NCI-H526 treated with DMSO at 0.1 percent for 48 hours (cell line): Measurements from ENCODE around the gene BAHCC1.
A peak's percentile ranks its signal among the peaks of the same experiment; 100 is the strongest.

Experiments used
- DNase-seq: peaks from one replicate; lab custom pipeline; 2025; lab: John Stamatoyannopoulos, UW

BAHCC1 gene

DNA sequence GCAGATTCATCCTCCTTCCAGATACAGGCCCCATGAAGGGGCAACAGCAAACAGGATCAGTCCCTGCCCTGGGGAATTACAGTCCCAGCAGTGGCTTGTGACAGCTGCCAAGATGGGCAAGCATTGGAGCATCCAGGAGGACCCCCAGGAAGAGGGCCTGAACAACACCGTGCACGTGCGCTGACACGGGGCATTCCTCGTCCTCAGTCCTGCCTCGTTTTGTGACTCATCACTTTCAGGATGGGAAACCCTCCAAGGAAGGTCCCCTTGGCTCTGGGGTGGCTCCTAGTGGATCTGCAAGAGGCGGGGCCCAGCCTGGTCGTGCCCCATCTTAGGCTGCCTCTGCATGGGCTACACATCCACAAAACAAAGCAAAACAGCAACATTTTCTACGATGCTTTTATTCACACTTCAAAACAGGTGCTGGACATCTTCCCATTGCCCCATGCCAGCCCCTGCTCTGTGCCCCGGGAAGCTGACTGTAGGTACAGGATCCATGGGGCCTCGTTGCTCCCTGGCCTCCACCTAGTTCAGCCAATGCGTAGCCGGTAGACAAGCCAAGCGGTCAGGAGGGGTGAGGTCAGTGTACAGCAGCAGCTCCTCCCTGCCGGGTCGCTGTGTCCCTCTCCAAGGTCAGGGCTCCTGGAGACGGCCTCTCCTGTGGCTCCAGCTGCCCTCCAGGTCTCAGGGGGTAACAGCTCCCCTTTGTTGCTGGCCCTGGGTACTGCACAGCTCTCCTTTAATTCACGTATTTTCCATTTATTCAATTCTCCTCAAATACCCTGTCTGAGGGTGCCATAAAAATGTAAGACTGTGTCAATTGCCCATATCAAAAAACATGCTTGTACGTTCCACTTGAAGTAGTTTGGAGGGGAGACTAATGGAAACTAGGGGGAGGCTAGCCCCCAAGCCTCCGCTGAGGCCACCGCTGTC lies 85.1 kb downstream of the BAHCC1 start:
- no peak for DNase-seq

DNA sequence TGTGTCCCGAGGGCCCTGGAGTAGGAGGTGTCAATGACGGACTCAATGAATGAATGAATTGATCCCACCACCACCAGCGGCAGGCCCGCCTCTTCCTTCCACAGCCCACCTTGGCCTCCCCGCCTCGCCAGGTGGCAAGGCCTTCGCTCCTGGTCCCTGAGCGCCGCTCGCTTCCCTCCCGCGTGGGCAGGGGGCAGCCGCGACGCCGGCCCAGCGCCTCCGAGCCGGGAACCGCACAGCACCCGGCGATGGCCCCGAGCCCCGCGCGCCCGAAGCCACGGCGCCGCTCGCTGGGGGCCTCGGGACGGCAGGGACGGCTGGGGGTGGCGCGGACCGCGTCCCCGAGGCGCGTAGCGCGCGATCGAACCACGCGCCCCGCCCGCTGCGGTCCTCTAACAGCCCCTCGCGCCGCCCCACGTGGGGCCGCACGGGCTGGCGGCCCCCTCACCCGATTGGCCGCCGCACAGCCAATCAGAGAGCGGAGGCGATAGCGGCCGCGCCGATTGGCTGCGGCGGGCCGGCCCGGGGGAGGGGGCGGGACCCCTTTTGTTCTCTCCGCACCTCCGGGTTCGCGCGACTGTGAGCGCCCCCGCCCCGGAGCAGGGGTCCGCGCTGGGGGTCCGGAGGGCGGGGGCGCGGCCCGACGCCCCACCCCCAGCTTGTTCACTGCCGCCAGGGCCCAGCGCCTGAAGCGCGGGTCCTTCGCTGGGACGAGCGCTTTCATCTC lies 86.0 kb downstream of the BAHCC1 start:
- DNase-seq = peak; percentile 66

DNA sequence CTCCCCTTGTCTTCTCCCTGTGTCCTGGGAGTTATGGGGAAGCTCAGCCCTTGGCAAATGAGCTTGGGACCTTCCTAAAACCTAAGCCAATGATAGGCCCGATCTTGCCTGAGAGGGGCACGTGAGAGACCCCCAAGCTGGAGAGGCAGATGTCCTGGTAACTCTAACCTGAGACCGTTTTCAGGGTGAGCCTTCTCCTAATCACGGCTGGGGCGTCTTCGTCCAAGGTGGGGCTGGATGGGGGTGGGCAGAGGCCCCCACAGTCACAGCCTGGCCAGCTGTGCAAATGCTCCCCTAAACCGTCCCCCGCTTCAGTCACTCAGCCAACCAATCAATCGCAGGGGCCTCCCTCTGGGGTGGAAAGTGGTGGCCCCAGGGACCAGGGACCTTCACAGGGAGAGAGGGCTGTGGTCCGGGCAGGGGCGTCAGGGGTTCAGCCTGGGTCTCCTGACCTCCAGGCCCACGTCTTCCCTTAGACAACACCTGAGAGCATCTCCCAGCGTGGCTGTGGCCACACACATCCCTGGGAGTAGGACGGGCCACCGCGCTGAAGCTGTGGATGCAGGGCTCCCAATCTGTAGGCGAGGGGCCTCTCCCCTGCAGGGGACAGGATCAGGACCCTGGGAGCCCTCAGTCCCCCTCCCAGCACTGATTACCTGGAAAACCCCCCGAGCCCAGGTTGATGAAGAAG lies 86.7 kb downstream of the BAHCC1 start:
- no peak for DNase-seq

DNA sequence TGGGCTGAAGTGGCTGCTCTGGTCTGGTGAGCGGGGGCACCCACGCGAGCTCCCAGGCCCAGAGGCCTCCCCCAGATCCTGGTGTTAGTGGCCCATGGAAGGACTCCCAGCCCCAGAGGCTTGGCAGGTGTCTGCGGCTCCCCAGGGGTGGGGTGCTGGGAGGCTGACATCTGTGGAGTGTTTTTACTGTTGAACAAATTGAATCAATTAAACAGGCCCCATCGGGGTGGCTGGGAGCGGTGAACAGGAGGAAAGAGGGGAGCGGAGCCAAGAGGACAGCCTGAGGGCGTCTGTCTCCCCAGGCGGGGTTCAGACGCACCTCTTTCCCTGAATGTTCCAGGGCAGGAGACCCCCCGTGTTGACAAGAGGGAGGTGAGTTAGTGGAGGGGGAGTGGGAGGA lies 87.4 kb downstream of the BAHCC1 start:
- no peak for DNase-seq

DNA sequence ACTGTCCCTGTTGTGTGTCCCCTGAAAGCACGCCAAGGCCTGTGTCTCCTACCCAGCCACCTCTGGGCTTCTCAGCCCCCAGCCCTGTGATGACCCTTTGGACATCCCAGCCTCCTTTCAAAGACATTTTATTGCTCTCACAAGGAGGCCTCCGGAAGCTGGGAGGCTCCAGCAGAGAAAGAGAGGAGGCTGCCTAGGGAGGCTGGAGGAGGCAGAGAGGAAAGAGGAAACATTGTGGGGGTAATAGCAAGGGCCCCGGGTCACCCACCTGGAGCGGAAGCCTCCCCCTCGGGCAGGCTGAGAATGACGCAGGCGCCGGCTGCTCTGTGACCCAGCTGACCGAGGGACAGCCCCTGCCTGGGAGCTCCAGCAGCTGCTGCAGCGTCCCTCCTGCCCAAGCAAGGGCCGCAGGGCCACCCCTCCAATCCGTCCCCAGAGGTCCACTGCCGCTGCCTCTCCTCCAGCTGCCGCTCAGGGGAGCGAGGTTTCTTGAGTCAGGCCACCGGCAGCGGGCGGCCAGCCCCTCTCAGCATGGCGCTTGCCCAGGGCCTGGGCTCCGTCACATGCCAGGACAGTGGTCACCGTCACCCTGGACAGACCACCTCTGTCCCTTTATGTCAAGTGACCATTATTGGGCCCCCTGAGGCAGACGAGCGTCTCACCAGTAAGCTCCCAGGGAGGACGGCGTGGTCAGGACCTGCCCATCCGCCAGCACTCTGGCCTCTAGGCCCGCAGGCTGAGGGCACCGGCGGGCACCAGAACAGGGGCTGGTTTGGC lies 88.0 kb downstream of the BAHCC1 start:
- DNase-seq = no peak

- DNase-seq = no peak
These were observed 88.6 kb downstream of the BAHCC1 start for GRCh38 chr17:81483862-81484194.

- peak; percentile 69 for DNase-seq
These were observed 89.1 kb downstream of the BAHCC1 start for GRCh38 chr17:81484195-81484979.

DNA sequence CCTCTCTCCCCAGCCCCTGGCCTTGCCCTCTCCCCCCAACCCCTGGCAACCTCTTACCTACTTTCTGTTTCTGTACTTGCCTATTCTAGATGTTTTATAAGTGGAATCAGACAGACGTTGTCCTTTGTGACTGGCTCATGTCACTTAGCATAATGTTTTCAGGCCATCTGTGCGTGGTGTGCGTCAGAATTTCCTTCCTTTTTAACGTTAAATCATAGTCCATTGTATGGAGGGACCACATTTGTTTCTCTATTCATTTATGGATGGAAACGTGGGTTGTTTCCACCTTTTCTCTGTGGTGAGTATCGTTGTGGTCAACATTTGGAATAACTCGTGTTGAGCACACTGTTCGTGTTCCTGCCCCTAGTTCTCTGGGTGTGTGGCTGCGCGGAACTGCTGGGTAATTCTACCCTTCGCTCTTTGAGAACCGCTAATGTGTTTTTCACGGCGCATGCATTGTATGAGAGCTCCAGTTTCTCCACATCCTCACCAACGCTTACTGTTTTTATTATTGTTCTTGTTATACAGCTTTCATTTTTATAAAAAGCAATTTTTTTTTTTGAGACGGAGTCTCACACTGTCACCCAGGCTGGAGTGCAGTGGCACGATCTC lies 91.0 kb downstream of the BAHCC1 start:
- no peak for DNase-seq

- no peak for DNase-seq
These were observed 91.8 kb downstream of the BAHCC1 start for GRCh38 chr17:81487089-81487486.

DNA sequence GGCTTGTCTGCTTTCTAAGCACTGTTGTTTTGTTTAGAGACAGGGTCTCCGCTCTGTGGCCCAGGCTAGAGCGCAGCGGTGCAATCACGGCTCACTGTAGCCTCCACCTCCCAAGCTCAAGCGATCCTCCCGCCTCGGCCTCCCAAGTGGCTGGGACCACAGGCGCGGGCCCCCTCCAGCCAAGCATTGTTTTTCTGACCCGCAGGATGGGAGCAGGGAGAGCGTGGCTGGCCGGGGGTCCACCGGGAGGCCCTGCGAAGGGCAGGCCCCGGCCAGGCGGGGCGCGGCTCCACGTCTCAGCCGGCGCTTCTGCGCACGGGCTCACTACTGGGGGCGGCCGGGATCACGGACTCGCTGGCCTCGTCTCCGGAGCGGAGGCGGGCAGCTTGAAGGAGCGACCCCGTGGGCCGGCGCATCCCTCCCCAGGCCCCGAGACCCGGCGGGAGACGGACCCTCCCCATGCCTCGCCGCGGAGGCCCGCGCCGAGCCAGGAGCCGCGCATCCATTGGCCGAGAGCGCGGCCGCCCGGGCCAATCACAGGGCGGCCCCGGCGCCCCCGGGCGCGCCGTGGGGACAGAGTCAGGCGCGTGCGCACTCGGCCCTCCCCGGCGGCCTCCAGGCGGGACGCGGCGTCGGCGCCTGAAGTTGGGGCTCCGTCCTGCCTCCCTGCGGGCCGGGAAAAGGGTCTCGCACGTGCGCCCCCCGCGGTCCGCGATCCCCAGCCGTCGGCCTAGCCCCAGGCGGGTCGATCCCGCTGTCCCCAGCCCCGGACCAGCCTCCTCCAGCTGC lies 92.4 kb downstream of the BAHCC1 start:
- peak; percentile 54 for DNase-seq

DNA sequence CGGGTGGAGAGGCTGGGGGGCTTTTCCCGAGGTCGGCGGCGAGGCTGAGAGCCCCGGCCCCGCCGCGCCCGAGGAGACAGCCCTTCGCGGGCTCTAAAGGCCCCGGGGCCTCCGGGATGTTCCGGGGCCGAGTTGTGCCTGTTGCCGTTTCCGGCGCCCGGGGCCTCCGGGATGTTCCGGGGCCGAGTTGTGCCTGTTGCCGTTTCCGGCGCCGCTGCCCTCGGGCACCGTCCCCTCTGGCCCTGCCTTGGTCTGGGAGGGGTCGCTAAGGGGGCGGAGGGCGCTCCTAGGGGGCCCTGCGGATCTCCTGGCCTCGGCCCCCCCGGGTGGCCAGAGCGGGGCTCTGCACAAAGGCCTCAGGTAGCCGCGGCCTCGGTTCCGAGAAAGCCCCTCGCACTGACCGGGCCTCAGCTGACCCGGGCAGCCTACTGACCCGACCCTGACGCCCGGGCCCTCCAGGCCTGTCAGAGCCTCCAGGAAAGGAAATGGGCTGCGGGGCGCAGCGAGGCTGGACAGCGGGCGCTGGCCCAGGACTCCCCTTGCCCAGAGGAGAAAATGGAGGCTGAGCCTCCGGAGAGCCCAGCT lies 93.1 kb downstream of the BAHCC1 start:
- DNase-seq = no peak

GRCh38 chr17:81489012-81489997 lies 94.0 kb downstream of the BAHCC1 start:
- no peak for DNase-seq

GRCh38 chr17:81489998-81490992 lies 95.0 kb downstream of the BAHCC1 start:
- no peak for DNase-seq

DNA sequence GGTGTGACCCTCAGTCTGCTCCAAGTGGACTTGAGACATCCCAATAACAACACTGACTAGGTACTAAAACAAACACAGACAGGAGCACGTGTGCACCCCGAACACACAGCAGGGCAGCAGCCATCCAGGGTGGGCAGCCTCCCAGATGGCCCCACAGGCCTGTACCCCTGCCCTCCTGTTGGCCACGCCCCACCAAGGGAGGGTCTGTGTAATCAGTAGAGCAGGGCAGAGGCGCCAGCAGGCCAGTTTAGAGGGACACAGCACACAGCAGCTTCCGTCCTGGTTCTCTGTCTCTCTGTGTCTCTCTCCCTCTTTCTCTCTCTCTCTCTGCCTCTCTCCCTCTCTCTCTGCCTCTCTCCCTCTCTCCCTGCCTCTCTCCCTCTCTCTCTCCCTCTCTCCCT lies 95.9 kb downstream of the BAHCC1 start:
- DNase-seq = no peak

- DNase-seq = no peak
These were observed 96.5 kb downstream of the BAHCC1 start for GRCh38 chr17:81491761-81492160.

DNA sequence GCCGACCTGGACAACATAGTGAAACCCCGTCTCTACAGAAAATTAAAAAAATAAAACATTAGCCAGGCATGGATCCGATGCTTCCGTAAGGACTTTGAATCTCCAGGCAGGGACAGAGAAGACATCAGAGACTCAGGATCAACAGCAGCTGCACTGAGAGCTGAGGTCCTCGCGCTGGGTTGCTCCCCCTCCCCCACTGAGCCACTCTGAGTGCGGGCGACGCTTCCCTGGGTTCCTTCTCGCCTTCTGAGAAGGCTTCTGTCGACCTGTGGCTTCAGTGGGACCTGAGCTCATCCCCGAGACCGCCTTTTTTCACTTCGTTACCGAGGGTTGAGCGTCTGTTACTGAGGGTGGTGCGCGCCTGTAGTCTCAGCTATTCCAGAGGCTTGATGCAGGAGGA lies 96.9 kb downstream of the BAHCC1 start:
- DNase-seq = no peak

DNA sequence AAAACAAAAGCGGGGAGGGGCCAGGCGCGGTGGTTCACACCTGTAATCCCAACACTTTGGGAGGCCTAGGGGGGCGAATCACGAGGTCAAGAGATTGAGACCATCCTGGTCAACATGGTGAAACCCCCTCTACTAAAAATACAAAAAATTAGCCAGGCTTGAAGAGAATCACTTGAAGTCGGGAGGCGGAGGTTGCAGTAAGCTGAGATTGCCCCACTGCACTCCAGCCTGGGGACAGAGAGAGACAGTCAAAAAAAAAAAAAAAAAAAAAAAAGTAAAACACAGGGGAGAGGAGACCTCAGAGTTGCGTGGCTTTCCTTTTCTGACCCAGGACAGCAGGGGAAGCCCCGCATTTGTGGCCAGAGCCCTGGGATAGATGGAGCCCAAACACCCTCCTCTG lies 97.4 kb downstream of the BAHCC1 start:
- no peak for DNase-seq
